Stimulated activated CD8-positive, alpha-beta memory T cell treated with anti-CD3 and anti-CD28 coated beads, Interleukin-12 subunit alpha, Interleukin-12 subunit beta, amount 100 ng/mL, for 4 hours (primary cell): Measurements from ENCODE around the gene CALR3.
"Not testable (repeated sequence)": the region's sequence is repeated elsewhere in the genome, so short reads cannot be mapped to it uniquely, and the experiment has no call there.

Source experiments
- DNase-seq: peaks from one replicate; pipeline ENCODE4 v3.0.0-alpha.2; 2020; ENCODE audit warnings: low read depth

The CALR3 gene

GRCh38 chr19:16496613-16496983 lies 631 bp upstream of the CALR3 start:
- no peak for DNase-seq

GRCh38 chr19:16486476-16486875 lies 9.5 kb downstream of the CALR3 start:
- not testable (repeated sequence) for DNase-seq

GRCh38 chr19:16482745-16483144 lies 13.2 kb downstream of the CALR3 start:
- DNase-seq, result no peak

- DNase-seq, result no peak
These were observed 18.7 kb downstream of the CALR3 start for GRCh38 chr19:16477311-16477710.

GRCh38 chr19:16476401-16476800 lies 19.6 kb downstream of the CALR3 start:
- no peak for DNase-seq

GRCh38 chr19:16473875-16474392 lies 22.0 kb downstream of the CALR3 start:
- DNase-seq, result no peak

- no peak for DNase-seq
These were observed 23.0 kb downstream of the CALR3 start for GRCh38 chr19:16472992-16473391.

- DNase-seq, result not testable (repeated sequence)
These were observed 23.4 kb downstream of the CALR3 start for GRCh38 chr19:16472559-16472899.

GRCh38 chr19:16470911-16471811 lies 24.8 kb downstream of the CALR3 start:
- peak; percentile 8 for DNase-seq

GRCh38 chr19:16470541-16470910 lies 25.4 kb downstream of the CALR3 start:
- no peak for DNase-seq

GRCh38 chr19:16467581-16467980 lies 28.4 kb downstream of the CALR3 start:
- DNase-seq, result no peak

- DNase-seq, result not testable (repeated sequence)
These were observed 29.1 kb downstream of the CALR3 start for GRCh38 chr19:16466802-16467427.

GRCh38 chr19:16465239-16465638 lies 30.7 kb downstream of the CALR3 start:
- no peak for DNase-seq

- DNase-seq, result no peak
These were observed 31.9 kb downstream of the CALR3 start for GRCh38 chr19:16463991-16464575.

GRCh38 chr19:16463341-16463990 lies 32.5 kb downstream of the CALR3 start:
- no peak for DNase-seq

- DNase-seq, result no peak
These were observed 33.2 kb downstream of the CALR3 start for GRCh38 chr19:16462757-16463250.

- DNase-seq, result no peak
These were observed 34.3 kb downstream of the CALR3 start for GRCh38 chr19:16461630-16462051.

- DNase-seq, result no peak
These were observed 35.5 kb downstream of the CALR3 start for GRCh38 chr19:16460454-16460853.

GRCh38 chr19:16459680-16460079 lies 36.3 kb downstream of the CALR3 start:
- no peak for DNase-seq

- no peak for DNase-seq
These were observed 37.3 kb downstream of the CALR3 start for GRCh38 chr19:16458391-16459341.

GRCh38 chr19:16457954-16458331 lies 38.0 kb downstream of the CALR3 start:
- no peak for DNase-seq
